Measurements from ENCODE around the gene KCNT1.

The KCNT1 gene

GRCh38 chr9:135774794-135775525, 73.0 kb downstream of the KCNT1 start:
- DNase-seq = no peak
- no peak overlapping the region for H3K27ac Mint-ChIP-seq
- H3K4me1 Mint-ChIP-seq = no peaks in the 10 kb centered on the region
- H3K36me3 Mint-ChIP-seq = no peaks in the 10 kb centered on the region
- H3K27me3 Mint-ChIP-seq = no peaks in the 10 kb centered on the region
- H3K4me3 Mint-ChIP-seq = no peak overlapping the region
- H3K9me3 Mint-ChIP-seq = no peaks in the 10 kb centered on the region
- CTCF ChIA-PET = no interaction called here

- no peak for DNase-seq
- Mint-ChIP-seq H3K27me3 (no peaks in the 10 kb centered on the region), H3K36me3 (no peaks in the 10 kb centered on the region), H3K27ac (no peak overlapping the region), H3K9me3 (no peaks in the 10 kb centered on the region), H3K4me3 (no peak overlapping the region), H3K4me1 (no peaks in the 10 kb centered on the region)
- CTCF ChIA-PET = no interaction called here
Observed at GRCh38 chr9:135775911-135776310, 73.9 kb downstream of the KCNT1 start.

- CTCF ChIA-PET = no interaction called here
- Mint-ChIP-seq H3K36me3 (no peaks in the 10 kb centered on the region), H3K27ac (no peak overlapping the region), H3K27me3 (no peaks in the 10 kb centered on the region), H3K9me3 (no peaks in the 10 kb centered on the region), H3K4me3 (no peak overlapping the region), H3K4me1 (no peaks in the 10 kb centered on the region)
- DNase-seq = no peak
Observed at GRCh38 chr9:135776893-135777622, 75.1 kb downstream of the KCNT1 start.

GRCh38 chr9:135777623-135778177, 75.7 kb downstream of the KCNT1 start:
- CTCF ChIA-PET = no interaction called here
- Mint-ChIP-seq H3K9me3 (no peaks in the 10 kb centered on the region), H3K27ac (no peak overlapping the region), H3K4me3 (no peak overlapping the region), H3K36me3 (no peaks in the 10 kb centered on the region), H3K4me1 (no peaks in the 10 kb centered on the region), H3K27me3 (no peaks in the 10 kb centered on the region)
- no peak for DNase-seq

GRCh38 chr9:135778421-135778820, 76.4 kb downstream of the KCNT1 start:
- CTCF ChIA-PET = no interaction called here
- Mint-ChIP-seq H3K27ac (no peak overlapping the region), H3K4me1 (no peaks in the 10 kb centered on the region), H3K9me3 (no peaks in the 10 kb centered on the region), H3K36me3 (no peaks in the 10 kb centered on the region), H3K27me3 (no peaks in the 10 kb centered on the region), H3K4me3 (no peak overlapping the region)
- DNase-seq = no peak

GRCh38 chr9:135779571-135779970, 77.6 kb downstream of the KCNT1 start:
- no peaks in the 10 kb centered on the region for H3K9me3 Mint-ChIP-seq
- H3K27me3 Mint-ChIP-seq = no peaks in the 10 kb centered on the region
- CTCF ChIA-PET = no interaction called here
- DNase-seq = no peak
- no peak overlapping the region for H3K4me3 Mint-ChIP-seq
- H3K4me1 Mint-ChIP-seq = no peaks in the 10 kb centered on the region
- H3K27ac Mint-ChIP-seq = no peak overlapping the region
- H3K36me3 Mint-ChIP-seq = no peaks in the 10 kb centered on the region

- Mint-ChIP-seq H3K9me3 (no peaks in the 10 kb centered on the region), H3K4me1 (no peaks in the 10 kb centered on the region), H3K36me3 (no peaks in the 10 kb centered on the region), H3K27ac (no peak overlapping the region), H3K4me3 (no peak overlapping the region), H3K27me3 (no peaks in the 10 kb centered on the region)
- CTCF ChIA-PET = no interaction called here
- no peak for DNase-seq
Observed at GRCh38 chr9:135780086-135780485, 78.1 kb downstream of the KCNT1 start.

- Mint-ChIP-seq H3K9me3 (no peaks in the 10 kb centered on the region), H3K4me1 (no peaks in the 10 kb centered on the region), H3K36me3 (no peaks in the 10 kb centered on the region), H3K27ac (no peak overlapping the region), H3K27me3 (no peaks in the 10 kb centered on the region), H3K4me3 (no peak overlapping the region)
- no peak for DNase-seq
- CTCF ChIA-PET = no interaction called here
Observed at GRCh38 chr9:135780626-135781025, 78.6 kb downstream of the KCNT1 start.

- no peaks in the 10 kb centered on the region for H3K4me1 Mint-ChIP-seq
- no peak for DNase-seq
- no peak overlapping the region for H3K4me3 Mint-ChIP-seq
- H3K36me3 Mint-ChIP-seq = no peaks in the 10 kb centered on the region
- no peak overlapping the region for H3K27ac Mint-ChIP-seq
- H3K9me3 Mint-ChIP-seq = no peaks in the 10 kb centered on the region
- CTCF ChIA-PET = no interaction called here
- H3K27me3 Mint-ChIP-seq = no peaks in the 10 kb centered on the region
Observed at GRCh38 chr9:135782946-135783345, 81.0 kb downstream of the KCNT1 start.

GRCh38 chr9:135783540-135784245, 81.7 kb downstream of the KCNT1 start:
- no peaks in the 10 kb centered on the region for H3K4me1 Mint-ChIP-seq
- DNase-seq = no peak
- no peaks in the 10 kb centered on the region for H3K36me3 Mint-ChIP-seq
- no peak overlapping the region for H3K27ac Mint-ChIP-seq
- CTCF ChIA-PET = no interaction called here
- no peak overlapping the region for H3K4me3 Mint-ChIP-seq
- no peaks in the 10 kb centered on the region for H3K9me3 Mint-ChIP-seq
- no peaks in the 10 kb centered on the region for H3K27me3 Mint-ChIP-seq

GRCh38 chr9:135785013-135785575, 83.1 kb downstream of the KCNT1 start:
- CTCF ChIA-PET = no interaction called here
- no peaks in the 10 kb centered on the region for H3K4me1 Mint-ChIP-seq
- H3K36me3 Mint-ChIP-seq = no peaks in the 10 kb centered on the region
- H3K27ac Mint-ChIP-seq = no peak overlapping the region
- no peaks in the 10 kb centered on the region for H3K27me3 Mint-ChIP-seq
- no peak for DNase-seq
- H3K9me3 Mint-ChIP-seq = no peaks in the 10 kb centered on the region
- H3K4me3 Mint-ChIP-seq = no peak overlapping the region

GRCh38 chr9:135786146-135786690, 84.2 kb downstream of the KCNT1 start:
- H3K9me3 Mint-ChIP-seq = no peaks in the 10 kb centered on the region
- CTCF ChIA-PET = no interaction called here
- no peak overlapping the region for H3K27ac Mint-ChIP-seq
- no peaks in the 10 kb centered on the region for H3K36me3 Mint-ChIP-seq
- no peaks in the 10 kb centered on the region for H3K4me1 Mint-ChIP-seq
- H3K4me3 Mint-ChIP-seq = no peak overlapping the region
- H3K27me3 Mint-ChIP-seq = no peaks in the 10 kb centered on the region
- no peak for DNase-seq

GRCh38 chr9:135787317-135787716, 85.3 kb downstream of the KCNT1 start:
- Mint-ChIP-seq H3K4me3 (no peak overlapping the region), H3K4me1 (no peaks in the 10 kb centered on the region), H3K36me3 (no peaks in the 10 kb centered on the region), H3K27me3 (no peaks in the 10 kb centered on the region), H3K9me3 (no peaks in the 10 kb centered on the region), H3K27ac (no peak overlapping the region)
- DNase-seq = no peak
- CTCF ChIA-PET = no interaction called here

GRCh38 chr9:135787776-135788575, 86.0 kb downstream of the KCNT1 start:
- no peaks in the 10 kb centered on the region for H3K4me1 Mint-ChIP-seq
- no peaks in the 10 kb centered on the region for H3K27me3 Mint-ChIP-seq
- H3K27ac Mint-ChIP-seq = no peak overlapping the region
- H3K4me3 Mint-ChIP-seq = no peak overlapping the region
- no peaks in the 10 kb centered on the region for H3K9me3 Mint-ChIP-seq
- CTCF ChIA-PET = no interaction called here
- no peaks in the 10 kb centered on the region for H3K36me3 Mint-ChIP-seq
- no peak for DNase-seq

Data from activated naive CD4-positive, alpha-beta T cell treated with anti-CD3 and anti-CD28 coated beads, Interleukin-2, amount 10 ng/mL, durations not matched to agents 7 days and 5 days (primary cell).